Kidney (tissue), 14 donors: Measurements from ENCODE around the gene COQ9. TPM values are rescaled to one million over a fixed set of nuclear protein-coding genes. Genes with fewer than 3 reads are reported as not detected.
"Not testable (repeated sequence)": the region's sequence is repeated elsewhere in the genome, so short reads cannot be mapped to it uniquely, and the experiment has no call there.

Experiments used
- DNase-seq, 5 donors: peaks; one replicate each; pipeline ENCODE4 v3.0.0-alpha.2; 2013 to 2020
- FAIRE-seq: peaks from 2 replicates; lab custom pipeline; 2012; peaks lifted over from hg19 to GRCh38; lab: Jason Lieb, UNC
- H3K27ac ChIP-seq, 2 donors: one replicate each; pipeline ENCODE4 v1.7.0; 2013; ENCODE audit warnings: low read depth in 2 of 2, low read length in 2 of 2, inconsistent platforms in 1 of 2
- H3K27me3 ChIP-seq: one replicate; pipeline ENCODE4 v1.7.1; 2013; ENCODE audit warnings: low read length, inconsistent platforms; ENCODE audit not compliant: control insufficient read depth, insufficient read depth
- H3K36me3 ChIP-seq, 3 donors: one replicate each; pipeline versions ENCODE4 v1.7.0 to v1.7.1; 2013; ENCODE audit warnings: low read length in 3 of 3, control low read depth in 1 of 3, inconsistent platforms in 1 of 3; ENCODE audit not compliant: insufficient read depth in 3 of 3, control insufficient read depth in 2 of 3
- H3K4me1 ChIP-seq, 3 donors: one replicate each; pipeline versions ENCODE4 v1.7.0 to v1.7.1; 2013; ENCODE audit warnings: low read length in 3 of 3, inconsistent platforms in 1 of 3, low read depth in 1 of 3; ENCODE audit not compliant: control insufficient read depth in 2 of 3, insufficient read depth in 2 of 3
- H3K4me3 ChIP-seq, 3 donors: one replicate each; pipeline versions ENCODE4 v1.7.0 to v1.8.1; 2013; ENCODE audit warnings: low read length in 3 of 3, control low read depth in 1 of 3, inconsistent platforms in 1 of 3
- H3K9ac ChIP-seq, 3 donors: one replicate each; pipeline versions ENCODE4 v1.7.0 to v1.7.1; 2013; ENCODE audit warnings: low read length in 3 of 3, control low read depth in 1 of 3, inconsistent platforms in 1 of 3
- H3K9me3 ChIP-seq, 3 donors: one replicate each; pipeline versions ENCODE4 v1.7.0 to v1.7.1; 2013; ENCODE audit warnings: low read length in 3 of 3, control low read depth in 1 of 3, inconsistent platforms in 1 of 3; ENCODE audit not compliant: control insufficient read depth in 2 of 3, insufficient read depth in 1 of 3
- intact Hi-C: fragments of 100-400 bp; cut with DNase I; formaldehyde crosslinking; loops from one replicate; pipeline ENCODE4 v1.11.1; 2022
- polyA plus RNA-seq: library from polyadenylated mRNA; stranded (reverse); fragments of 350-450 nt; fragmentation: Illumina TruSeq; extraction: RNeasy Lipid Tissue Mini Kit (QIAGEN cat#74804); gene quantifications from one replicate; pipeline ENCODE4 v1.2.3, GENCODE V29; 2014; ENCODE audit warnings: low read depth, low replicate concordance; ENCODE audit not compliant: insufficient read depth
- total RNA-seq: library from RNA; stranded (reverse); fragmentation: NEBNext Ultra II Directional; extraction: Animal tissue kit (Norgen Biotek cat#: 25700); gene quantifications from one replicate; pipeline ENCODE4 v1.2.1, GENCODE V29; 2021
- TF ChIP-seq, protein P1 (sequence below): IDR thresholded peaks from 3 replicates; pipeline ENCODE4 v1.5.1; 2012; ENCODE audit warnings: mild to moderate bottlenecking, moderate library complexity, borderline replicate concordance; ENCODE audit not compliant: insufficient read depth; ENCODE audit errors: extremely low read depth
- donor health status: control.
- donor health status: control.
- donor health status: control.
- donor health status: control.
- donor health status: control.
- donor health status: DM: yes; HTN: yes; CAD: no.
- donor health status: Normal renal cell carcinoma (clear cell type).

COQ9 gene
- total and polyA plus RNA-seq, 2 donors from 2014 or later: 78.0 to 200 TPM

DNA sequence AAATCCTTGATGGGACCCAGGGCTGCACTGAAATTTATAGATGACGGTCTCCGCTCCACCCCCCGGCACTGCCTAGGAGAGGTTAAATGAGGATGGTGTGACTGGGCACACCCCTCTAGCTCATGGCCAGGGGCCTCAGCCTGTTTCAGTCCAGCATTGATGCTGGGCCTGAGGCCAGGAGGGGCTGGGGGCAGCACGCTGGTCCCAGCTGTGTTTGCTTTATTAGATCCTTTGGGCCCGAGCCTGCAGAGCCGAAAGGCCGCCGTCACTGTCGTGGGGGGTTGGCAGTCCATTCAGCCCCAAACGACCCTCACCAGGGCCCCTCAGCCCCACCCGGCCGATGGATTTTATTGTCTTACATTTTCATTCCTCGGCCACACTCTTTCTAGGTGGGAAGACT is 49.8 kb downstream of the COQ9 start:
- Histone ChIP-seq H3K9ac (no peak overlapping the region), H3K4me1 (no peaks in the 10 kb centered on the region), H3K27ac (no peak overlapping the region), H3K4me3 (no peak overlapping the region), H3K36me3 (no peaks in the 10 kb centered on the region), H3K27me3 (no peaks in the 10 kb centered on the region), H3K9me3 (no peaks in the 10 kb centered on the region)
- TF ChIP-seq, protein P1, sequence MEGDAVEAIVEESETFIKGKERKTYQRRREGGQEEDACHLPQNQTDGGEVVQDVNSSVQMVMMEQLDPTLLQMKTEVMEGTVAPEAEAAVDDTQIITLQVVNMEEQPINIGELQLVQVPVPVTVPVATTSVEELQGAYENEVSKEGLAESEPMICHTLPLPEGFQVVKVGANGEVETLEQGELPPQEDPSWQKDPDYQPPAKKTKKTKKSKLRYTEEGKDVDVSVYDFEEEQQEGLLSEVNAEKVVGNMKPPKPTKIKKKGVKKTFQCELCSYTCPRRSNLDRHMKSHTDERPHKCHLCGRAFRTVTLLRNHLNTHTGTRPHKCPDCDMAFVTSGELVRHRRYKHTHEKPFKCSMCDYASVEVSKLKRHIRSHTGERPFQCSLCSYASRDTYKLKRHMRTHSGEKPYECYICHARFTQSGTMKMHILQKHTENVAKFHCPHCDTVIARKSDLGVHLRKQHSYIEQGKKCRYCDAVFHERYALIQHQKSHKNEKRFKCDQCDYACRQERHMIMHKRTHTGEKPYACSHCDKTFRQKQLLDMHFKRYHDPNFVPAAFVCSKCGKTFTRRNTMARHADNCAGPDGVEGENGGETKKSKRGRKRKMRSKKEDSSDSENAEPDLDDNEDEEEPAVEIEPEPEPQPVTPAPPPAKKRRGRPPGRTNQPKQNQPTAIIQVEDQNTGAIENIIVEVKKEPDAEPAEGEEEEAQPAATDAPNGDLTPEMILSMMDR: no peak
- intact Hi-C loops: no loop called here
- FAIRE-seq: no peak
- peak in 1 of 5 donors; percentile 43 for DNase-seq

DNA sequence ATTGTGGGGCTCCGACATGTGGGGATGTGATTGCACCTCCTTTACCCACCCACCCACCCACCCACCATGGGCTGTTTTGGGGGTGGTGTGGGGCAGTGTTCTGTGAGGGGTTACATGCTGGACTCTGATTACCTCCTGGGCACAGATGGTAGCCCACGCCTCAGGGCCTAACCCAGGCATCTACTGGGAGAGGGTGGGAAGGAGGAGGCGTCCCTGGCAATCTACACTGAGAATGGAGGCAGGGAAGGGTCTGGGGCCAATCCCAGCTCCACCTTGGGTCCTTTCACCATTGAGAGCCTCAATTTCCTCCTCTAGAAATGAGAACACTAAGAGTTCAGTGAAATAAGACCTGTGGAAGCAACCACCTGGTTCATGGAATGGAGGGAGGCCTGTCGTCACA is 50.8 kb downstream of the COQ9 start:
- FAIRE-seq (no peak), DNase-seq (peak in 1 of 5 donors; percentile 14)
- TF ChIP-seq, protein P1: no peak
- Histone ChIP-seq H3K9ac (no peak overlapping the region), H3K27me3 (no peaks in the 10 kb centered on the region), H3K9me3 (no peaks in the 10 kb centered on the region), H3K36me3 (no peaks in the 10 kb centered on the region), H3K4me3 (no peak overlapping the region), H3K4me1 (no peaks in the 10 kb centered on the region), H3K27ac (no peak overlapping the region)
- intact Hi-C loops: no loop called here

- H3K4me1 ChIP-seq, H3K36me3 ChIP-seq, intact Hi-C loops, H3K27ac ChIP-seq, H3K27me3 ChIP-seq, H3K9ac ChIP-seq, FAIRE-seq, H3K4me3 ChIP-seq, H3K9me3 ChIP-seq: not testable (repeated sequence)
- DNase-seq: peak in 1 of 5 donors; percentile 26
Observed at GRCh38 chr16:57499941-57500340, 52.7 kb downstream of the COQ9 start.

- no peak overlapping the region for H3K27ac ChIP-seq
- FAIRE-seq (no peak), DNase-seq (peak in 1 of 5 donors; percentile 60)
- H3K36me3 ChIP-seq: no peaks in the 10 kb centered on the region
- no peak overlapping the region for H3K4me3 ChIP-seq
- no peaks in the 10 kb centered on the region for H3K9me3 ChIP-seq
- no peaks in the 10 kb centered on the region for H3K27me3 ChIP-seq
- TF ChIP-seq, protein P1: no peak
- intact Hi-C loops: no loop called here
- H3K9ac ChIP-seq: no peak overlapping the region
- H3K4me1 ChIP-seq: peaks cover 0 to 2% (median 0%) of the 10 kb centered on the region in 3 donors
Observed at GRCh38 chr16:57500578-57501111, 53.4 kb downstream of the COQ9 start.
